Stomach (tissue), 9 donors: Measurements from ENCODE around the gene RPRD1A. TPM values are rescaled to one million over a fixed set of nuclear protein-coding genes. Genes with fewer than 3 reads are reported as not detected.

Experiments
- DNase-seq, 2 donors: peaks; one replicate each; pipeline versions ENCODE4 v3.0.0 to v3.0.0-alpha.2; 2013 to 2019
- H3K27ac ChIP-seq, 5 donors: fragments of 200-600 bp in 4 of 5; sonication (generic) in 4 of 5; one replicate each; pipeline ENCODE4 v1.5.1; 2013 to 2019; ENCODE audit warnings: mild to moderate bottlenecking in 1 of 5, moderate library complexity in 1 of 5
- H3K27me3 ChIP-seq, 3 donors: fragments of 200-600 bp; sonication (generic); one replicate each; pipeline ENCODE4 v1.5.1; 2017 to 2019; ENCODE audit warnings: mixed run types in 1 of 3
- H3K36me3 ChIP-seq, 4 donors: fragments of 200-600 bp; sonication (generic); 1 replicate in 3 of 4; 2 replicates in 1 of 4; pipeline ENCODE4 v1.5.1; 2016 to 2019
- H3K4me1 ChIP-seq, 4 donors: fragments of 200-600 bp; sonication (generic); one replicate each; pipeline ENCODE4 v1.5.1; 2016 to 2019
- H3K4me3 ChIP-seq, 4 donors: fragments of 200-600 bp; sonication (generic) in 3 of 4; one replicate each; pipeline ENCODE4 v1.5.1; 2016 to 2019; ENCODE audit warnings: mild to moderate bottlenecking in 1 of 4
- H3K9me3 ChIP-seq, 4 donors: fragments of 200-600 bp; sonication (generic); one replicate each; pipeline ENCODE4 v1.5.1; 2016 to 2019
- CTCF ChIP-seq, 7 experiments: fragments of 450-650 bp in 4 of 7; fragments of 200-600 bp in 3 of 7; sonication (generic) in 3 of 7; IDR thresholded peaks; one replicate each; pipeline ENCODE4 v1.5.1; 2016 to 2019; ENCODE audit warnings: antibody characterized with exemption in 7 of 7, control low read depth in 2 of 7, mild to moderate bottlenecking in 1 of 7
- EP300 ChIP-seq: sonication (generic); formaldehyde crosslinking; IDR thresholded peaks from one replicate; pipeline ENCODE4 v1.6.1; 2017; ENCODE audit warnings: antibody characterized with exemption
- POLR2A ChIP-seq, 4 donors: fragments of 450-650 bp; IDR thresholded peaks; one replicate each; pipeline ENCODE4 v1.6.1; 2016; ENCODE audit warnings: antibody characterized with exemption in 4 of 4, control low read depth in 2 of 4, mild to moderate bottlenecking in 1 of 4, moderate library complexity in 1 of 4
- POLR2AphosphoS5 ChIP-seq, 3 donors: sonication (generic); formaldehyde crosslinking; IDR thresholded peaks; one replicate each; pipeline ENCODE4 v1.6.1; 2016; ENCODE audit warnings: antibody characterized with exemption in 3 of 3
- WGBS, 5 donors: extraction: QIAGEN DNeasy Blood & Tissue Kit in 3 of 5; methylation state at CpG; one replicate each; pipeline versions ENCODE4 v1.1.5 to v1.1.7; 2013 to 2018; 5-methylcytosine and 5-hydroxymethylcytosine counted together
- intact Hi-C: fragments of 100-400 bp; cut with DNase I; formaldehyde crosslinking; loops from one replicate; pipeline ENCODE4 v1.15.1; 2023; ENCODE audit warnings: low total_unique reads
- polyA plus RNA-seq, 3 donors: library from polyadenylated mRNA; stranded (reverse); fragments of 200-250 nt; gene quantifications; one replicate each; pipeline ENCODE4 v1.2.3, GENCODE V29; 2013
- total RNA-seq, 5 donors: library from RNA; depleted of rRNA; stranded (reverse); fragments of >200 nt; gene quantifications; one replicate each; pipeline versions ENCODE4 v1.1.0 to v1.2.3, GENCODE V29; 2014 to 2016
- donor health status: healthy with polysubstance abuse.
- donor health status: Bipolar disorder and iron deficiency.
- donor health status: healthy.

Gene RPRD1A
- total and polyA plus RNA-seq, 8 donors = 18.1 to 75.9 (median 30.9) TPM

- TF ChIP-seq POLR2AphosphoS5 (IDR thresholded peaks at IDR 0.05) (no peak), EP300 (no peak), POLR2A (IDR thresholded peaks at IDR 0.05) (no peak), CTCF (IDR thresholded peaks at IDR 0.05) (no peak)
- H3K4me3 ChIP-seq = no peak overlapping the region
- no peaks in the 10 kb centered on the region for H3K9me3 ChIP-seq
- no peak overlapping the region for H3K27ac ChIP-seq
- H3K36me3 ChIP-seq = peaks cover 0 to 51% (median 44%) of the 10 kb centered on the region in 4 donors
- H3K4me1 ChIP-seq = no peaks in the 10 kb centered on the region
- no peaks in the 10 kb centered on the region for H3K27me3 ChIP-seq
- DNase-seq = no peak
- intact Hi-C loops = no loop called here
Measured at GRCh38 chr18:35991696-35992095, 75.7 kb downstream of the RPRD1A start.

- no peak for DNase-seq
- H3K27me3 ChIP-seq = no peaks in the 10 kb centered on the region
- no peak overlapping the region for H3K27ac ChIP-seq
- no peaks in the 10 kb centered on the region for H3K9me3 ChIP-seq
- no peaks in the 10 kb centered on the region for H3K4me1 ChIP-seq
- no peak overlapping the region for H3K4me3 ChIP-seq
- 93 to 97% (median 96%) methylated on average over 5 of the region's 5 CpGs for WGBS, 5 donors
- TF ChIP-seq EP300 = no peak
- TF ChIP-seq POLR2A (IDR thresholded peaks at IDR 0.05) = no peak
- TF ChIP-seq CTCF (IDR thresholded peaks at IDR 0.05) = no peak
- TF ChIP-seq POLR2AphosphoS5 (IDR thresholded peaks at IDR 0.05) = no peak
- H3K36me3 ChIP-seq = peaks cover 26 to 63% (median 61%) of the 10 kb centered on the region in 4 donors
- intact Hi-C loops = no loop called here
Measured at GRCh38 chr18:35983818-35984217, 83.5 kb downstream of the RPRD1A start.

GRCh38 chr18:35983147-35983546 is 84.2 kb downstream of the RPRD1A start:
- Histone ChIP-seq H3K36me3 (peaks cover 33 to 63% (median 61%) of the 10 kb centered on the region in 4 donors), H3K27ac (no peak overlapping the region), H3K4me3 (no peak overlapping the region), H3K27me3 (no peaks in the 10 kb centered on the region), H3K4me1 (no peaks in the 10 kb centered on the region), H3K9me3 (no peaks in the 10 kb centered on the region)
- intact Hi-C loops = no loop called here
- TF ChIP-seq POLR2AphosphoS5 (IDR thresholded peaks at IDR 0.05) (no peak), POLR2A (IDR thresholded peaks at IDR 0.05) (no peak), CTCF (IDR thresholded peaks at IDR 0.05) (no peak), EP300 (no peak)
- DNase-seq = no peak

GRCh38 chr18:35982409-35983114 is 84.8 kb downstream of the RPRD1A start:
- H3K27me3 ChIP-seq = no peaks in the 10 kb centered on the region
- 79 to 94% (median 85%) methylated on average over 2 of the region's 2 CpGs for WGBS, 5 donors
- intact Hi-C loops = no loop called here
- TF ChIP-seq CTCF (IDR thresholded peaks at IDR 0.05) (no peak), EP300 (no peak), POLR2AphosphoS5 (IDR thresholded peaks at IDR 0.05) (no peak), POLR2A (IDR thresholded peaks at IDR 0.05) (no peak)
- H3K4me3 ChIP-seq = no peak overlapping the region
- no peaks in the 10 kb centered on the region for H3K4me1 ChIP-seq
- H3K9me3 ChIP-seq = no peaks in the 10 kb centered on the region
- H3K27ac ChIP-seq = no peak overlapping the region
- H3K36me3 ChIP-seq = peaks cover 39 to 69% (median 62%) of the 10 kb centered on the region in 4 donors
- no peak for DNase-seq
